Sciatic nerve (tissue), 2 donors: ENCODE measurements around the gene FLYWCH1. TPM values are rescaled to one million over a fixed set of nuclear protein-coding genes. Genes with fewer than 3 reads are reported as not detected.
"Not testable (repeated sequence)": the region's sequence is repeated elsewhere in the genome, so short reads cannot be mapped to it uniquely, and the experiment has no call there.

Experiments used
- ATAC-seq: fragments of 200-7000 bp; cut with Tn5 transposase; one replicate; pipeline ENCODE4 v1.9.1; 2020; ENCODE audit warnings: mild to moderate bottlenecking, moderate library complexity
- DNase-seq: peaks from one replicate; pipeline ENCODE4 v3.0.0-alpha.2; 2020; ENCODE audit warnings: low spot score
- intact Hi-C: fragments of 100-400 bp; cut with DNase I; formaldehyde crosslinking; loops from one replicate; pipeline ENCODE4 v1.14.2; 2022
- total RNA-seq: library from RNA; stranded (reverse); fragmentation: NEBNext Ultra II Directional; extraction: Animal tissue kit (Norgen Biotek cat#: 25700); gene quantifications from one replicate; pipeline ENCODE4 v1.2.1, GENCODE V29; 2021
- donor health status: DM: no; HTN: no; CAD: no.
- donor health status: DM: no; HTN: no; CAD: no.

Gene FLYWCH1
- total RNA-seq, 1 donor from 2014 or later, result 72.5 TPM

- no peak for ATAC-seq
- DNase-seq, result no peak
- intact Hi-C loops, result no loop called here
Measured at GRCh38 chr16:2896480-2897010, 15.2 kb upstream of the FLYWCH1 start.

GRCh38 chr16:2897110-2897509, 14.6 kb upstream of the FLYWCH1 start:
- ATAC-seq (no peak), DNase-seq (no peak)
- intact Hi-C loops, result no loop called here

- intact Hi-C loops, result no loop called here
- ATAC-seq (no peak), DNase-seq (no peak)
Measured at GRCh38 chr16:2898831-2899563, 12.7 kb upstream of the FLYWCH1 start.

GRCh38 chr16:2899564-2900072, 12.1 kb upstream of the FLYWCH1 start:
- intact Hi-C loops, result no loop called here
- DNase-seq, result no peak
- ATAC-seq, result no peak

- DNase-seq, result no peak
- intact Hi-C loops, result no loop called here
- no peak for ATAC-seq
Measured at GRCh38 chr16:2900526-2901075, 11.1 kb upstream of the FLYWCH1 start.

- ATAC-seq, result no peak
- no peak for DNase-seq
- intact Hi-C loops, result no loop called here
Measured at GRCh38 chr16:2902337-2903130, 9.2 kb upstream of the FLYWCH1 start.

- ATAC-seq (peak; percentile 67), DNase-seq (peak; percentile 87)
- intact Hi-C loops, result no loop called here
Measured at GRCh38 chr16:2904100-2904921, 7.4 kb upstream of the FLYWCH1 start.

GRCh38 chr16:2904922-2905240, 6.8 kb upstream of the FLYWCH1 start:
- ATAC-seq (no peak), DNase-seq (no peak)
- intact Hi-C loops, result no loop called here

- ATAC-seq (peak; percentile 94), DNase-seq (peak; percentile 100)
- intact Hi-C loops, result no loop called here
Measured at GRCh38 chr16:2905241-2905987, 6.3 kb upstream of the FLYWCH1 start.

GRCh38 chr16:2905988-2906387, 5.7 kb upstream of the FLYWCH1 start:
- no peak for DNase-seq
- ATAC-seq, result no peak
- intact Hi-C loops, result no loop called here

GRCh38 chr16:2907084-2907753, 4.5 kb upstream of the FLYWCH1 start:
- ATAC-seq, intact Hi-C loops, DNase-seq: not testable (repeated sequence)

GRCh38 chr16:2910441-2910969, 1.2 kb upstream of the FLYWCH1 start:
- intact Hi-C loops, result no loop called here

GRCh38 chr16:2912330-2913199, 834 bp downstream of the FLYWCH1 start:
- intact Hi-C loops, result no loop called here
- peak; percentile 43 for ATAC-seq
- no peak for DNase-seq

More at GRCh38 chr16:2910441-2910969, 1.2 kb upstream of the FLYWCH1 start:
- ATAC-seq, result no peak
- DNase-seq, result no peak

GRCh38 chr16:2913603-2914002, 1.9 kb downstream of the FLYWCH1 start:
- intact Hi-C loops, result no loop called here
- ATAC-seq (no peak), DNase-seq (no peak)

GRCh38 chr16:2914233-2914632, 2.5 kb downstream of the FLYWCH1 start:
- ATAC-seq (no peak), DNase-seq (no peak)
- intact Hi-C loops, result no loop called here

- intact Hi-C loops, result no loop called here
- DNase-seq, result no peak
- no peak for ATAC-seq
Measured at GRCh38 chr16:2915196-2915929, 3.6 kb downstream of the FLYWCH1 start.
